Right ventricle myocardium inferior (tissue), 1 donor: Measurements from ENCODE around the gene CAB39. TPM values are rescaled to one million over a fixed set of nuclear protein-coding genes. Genes with fewer than 3 reads are reported as not detected.
"Not testable (repeated sequence)": the region's sequence is repeated elsewhere in the genome, so short reads cannot be mapped to it uniquely, and the experiment has no call there.

Source experiments
- ATAC-seq: fragments of 200-7000 bp; cut with Tn5 transposase; one replicate; pipeline ENCODE4 v1.9.1; 2020; ENCODE audit warnings: mild to moderate bottlenecking, moderate library complexity
- DNase-seq: peaks from one replicate; pipeline ENCODE4 v3.0.0; 2021; ENCODE audit errors: missing footprints
- intact Hi-C: fragments of 100-400 bp; cut with DNase I; formaldehyde crosslinking; loops from one replicate; pipeline ENCODE4 v1.11.0; 2022
- total RNA-seq: library from RNA; stranded (reverse); fragmentation: NEBNext Ultra II Directional; extraction: Animal tissue kit (Norgen Biotek cat#: 25700); gene quantifications from one replicate; pipeline ENCODE4 v1.2.1, GENCODE V29; 2021
- donor health status: DM: no; HTN: yes; CAD: no; lungs with severe emphysema.

CAB39 gene
- total RNA-seq, 1 donor from 2014 or later = 91.9 TPM

- ATAC-seq = no peak
- no peak for DNase-seq
- intact Hi-C loops = no loop called here
These were observed 6.6 kb upstream of the CAB39 start for GRCh38 chr2:230706053-230706521.

GRCh38 chr2:230706966-230707365, 5.7 kb upstream of the CAB39 start:
- intact Hi-C loops = no loop called here
- DNase-seq = no peak
- ATAC-seq = no peak

GRCh38 chr2:230708204-230708603, 4.4 kb upstream of the CAB39 start:
- ATAC-seq = no peak
- intact Hi-C loops = no loop called here
- DNase-seq = no peak

GRCh38 chr2:230711224-230711623, 1.4 kb upstream of the CAB39 start:
- intact Hi-C loops = loop anchor here (5.0 kb wide), 1 partner anchor 46 kb away; no protein-coding TSS in a partner anchor
- DNase-seq = no peak
- no peak for ATAC-seq

GRCh38 chr2:230713331-230714135, 891 bp downstream of the CAB39 start:
- ATAC-seq = peak; percentile 17
- peak; percentile 77 for DNase-seq
- intact Hi-C loops = loop anchor here (2.0 to 5.0 kb wide), 4 partner anchors 44 to 85 kb away; no protein-coding TSS in a partner anchor

- ATAC-seq (no peak), DNase-seq (no peak)
- intact Hi-C loops = loop anchor here (5.0 kb wide), 1 partner anchor 43 kb away; no protein-coding TSS in a partner anchor
These were observed 1.5 kb downstream of the CAB39 start for GRCh38 chr2:230714136-230714480.

- intact Hi-C loops = no loop called here
- ATAC-seq (no peak), DNase-seq (no peak)
These were observed 2.6 kb downstream of the CAB39 start for GRCh38 chr2:230715201-230715600.

- ATAC-seq (no peak), DNase-seq (no peak)
- intact Hi-C loops = no loop called here
These were observed 3.9 kb downstream of the CAB39 start for GRCh38 chr2:230716588-230716987.

GRCh38 chr2:230717600-230717999, 5.0 kb downstream of the CAB39 start:
- no peak for ATAC-seq
- intact Hi-C loops = no loop called here
- no peak for DNase-seq

GRCh38 chr2:230719340-230719739, 6.7 kb downstream of the CAB39 start:
- ATAC-seq (no peak), DNase-seq (no peak)
- intact Hi-C loops = no loop called here

- DNase-seq (no peak), ATAC-seq (no peak)
- intact Hi-C loops = no loop called here
These were observed 9.1 kb downstream of the CAB39 start for GRCh38 chr2:230721712-230722111.

- ATAC-seq (no peak), DNase-seq (no peak)
- intact Hi-C loops = no loop called here
These were observed 9.7 kb downstream of the CAB39 start for GRCh38 chr2:230722207-230722885.

- DNase-seq = no peak
- intact Hi-C loops = no loop called here
- no peak for ATAC-seq
These were observed 10.7 kb downstream of the CAB39 start for GRCh38 chr2:230723363-230723762.

GRCh38 chr2:230724957-230725356, 12.3 kb downstream of the CAB39 start:
- DNase-seq, intact Hi-C loops, ATAC-seq: not testable (repeated sequence)

- no peak for ATAC-seq
- intact Hi-C loops = no loop called here
- DNase-seq = no peak
These were observed 18.9 kb downstream of the CAB39 start for GRCh38 chr2:230731512-230731911.

GRCh38 chr2:230732914-230733401, 20.3 kb downstream of the CAB39 start:
- no peak for ATAC-seq
- intact Hi-C loops = no loop called here
- DNase-seq = no peak

- DNase-seq = no peak
- intact Hi-C loops = no loop called here
- no peak for ATAC-seq
These were observed 21.9 kb downstream of the CAB39 start for GRCh38 chr2:230734247-230735175.

- intact Hi-C loops = no loop called here
- ATAC-seq = no peak
- no peak for DNase-seq
These were observed 23.2 kb downstream of the CAB39 start for GRCh38 chr2:230735884-230736283.

GRCh38 chr2:230737300-230737699, 24.7 kb downstream of the CAB39 start:
- intact Hi-C loops = no loop called here
- DNase-seq = no peak
- ATAC-seq = no peak
